ENCODE data around the gene KDM6A.
"Not testable (repeated sequence)": the region's sequence is repeated elsewhere in the genome, so short reads cannot be mapped to it uniquely, and the experiment has no call there.

The KDM6A gene

DNA sequence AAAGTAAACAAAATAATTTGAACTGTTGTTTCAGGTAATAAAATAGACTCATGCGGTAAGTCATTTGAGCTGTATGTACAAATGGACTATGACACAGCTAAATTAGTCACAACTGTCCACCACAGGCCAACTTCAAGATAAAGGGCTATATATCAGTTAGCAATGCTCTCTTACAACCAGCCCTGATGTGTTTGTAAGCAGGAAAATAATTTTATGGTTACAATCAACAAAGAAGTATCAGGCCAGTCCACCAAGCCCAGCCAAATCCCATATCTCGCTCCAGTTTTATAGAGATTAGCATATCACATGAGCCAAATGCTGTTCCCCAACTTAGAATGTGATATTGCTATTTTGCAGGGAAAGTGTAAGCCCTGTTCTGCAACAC is 29.7 kb upstream of the KDM6A start:
- ATAC-seq: no peak
- TF ChIP-seq TOX (CRISPR knock-in tag; IDR thresholded peaks at IDR 0.05; ENCODE audit: borderline replicate concordance): no peak
- TF ChIP-seq GLIS3 (CRISPR knock-in tag; IDR thresholded peaks at IDR 0.05): no peak
- no peak for TF ChIP-seq ZNF70 (CRISPR knock-in tag; IDR thresholded peaks at IDR 0.05)
- no peak for TF ChIP-seq ARNTL (CRISPR knock-in tag; IDR thresholded peaks at IDR 0.05; ENCODE audit: borderline replicate concordance, low read depth)
- TF ChIP-seq ZFP30 (CRISPR knock-in tag; IDR thresholded peaks at IDR 0.05): no peak
- TF ChIP-seq, protein P1, sequence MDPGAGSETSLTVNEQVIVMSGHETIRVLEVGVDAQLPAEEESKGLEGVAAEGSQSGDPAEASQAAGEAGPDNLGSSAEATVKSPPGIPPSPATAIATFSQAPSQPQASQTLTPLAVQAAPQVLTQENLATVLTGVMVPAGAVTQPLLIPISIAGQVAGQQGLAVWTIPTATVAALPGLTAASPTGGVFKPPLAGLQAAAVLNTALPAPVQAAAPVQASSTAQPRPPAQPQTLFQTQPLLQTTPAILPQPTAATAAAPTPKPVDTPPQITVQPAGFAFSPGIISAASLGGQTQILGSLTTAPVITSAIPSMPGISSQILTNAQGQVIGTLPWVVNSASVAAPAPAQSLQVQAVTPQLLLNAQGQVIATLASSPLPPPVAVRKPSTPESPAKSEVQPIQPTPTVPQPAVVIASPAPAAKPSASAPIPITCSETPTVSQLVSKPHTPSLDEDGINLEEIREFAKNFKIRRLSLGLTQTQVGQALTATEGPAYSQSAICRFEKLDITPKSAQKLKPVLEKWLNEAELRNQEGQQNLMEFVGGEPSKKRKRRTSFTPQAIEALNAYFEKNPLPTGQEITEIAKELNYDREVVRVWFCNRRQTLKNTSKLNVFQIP (CRISPR knock-in tag; IDR thresholded peaks at IDR 0.05; ENCODE audit: borderline replicate concordance, low read depth): no peak
- no peak for TF ChIP-seq OSR1 (CRISPR knock-in tag; IDR thresholded peaks at IDR 0.05)
- TF ChIP-seq, protein P2, sequence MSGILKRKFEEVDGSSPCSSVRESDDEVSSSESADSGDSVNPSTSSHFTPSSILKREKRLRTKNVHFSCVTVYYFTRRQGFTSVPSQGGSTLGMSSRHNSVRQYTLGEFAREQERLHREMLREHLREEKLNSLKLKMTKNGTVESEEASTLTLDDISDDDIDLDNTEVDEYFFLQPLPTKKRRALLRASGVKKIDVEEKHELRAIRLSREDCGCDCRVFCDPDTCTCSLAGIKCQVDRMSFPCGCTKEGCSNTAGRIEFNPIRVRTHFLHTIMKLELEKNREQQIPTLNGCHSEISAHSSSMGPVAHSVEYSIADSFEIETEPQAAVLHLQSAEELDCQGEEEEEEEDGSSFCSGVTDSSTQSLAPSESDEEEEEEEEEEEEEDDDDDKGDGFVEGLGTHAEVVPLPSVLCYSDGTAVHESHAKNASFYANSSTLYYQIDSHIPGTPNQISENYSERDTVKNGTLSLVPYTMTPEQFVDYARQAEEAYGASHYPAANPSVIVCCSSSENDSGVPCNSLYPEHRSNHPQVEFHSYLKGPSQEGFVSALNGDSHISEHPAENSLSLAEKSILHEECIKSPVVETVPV (CRISPR knock-in tag; IDR thresholded peaks at IDR 0.05): no peak
- TF ChIP-seq ISL1 (CRISPR knock-in tag; IDR thresholded peaks at IDR 0.05): no peak
- no peak for TF ChIP-seq ZNF565 (CRISPR knock-in tag; conservative IDR thresholded peaks at IDR 0.05; ENCODE audit: low read depth)
- no peak for TF ChIP-seq SNAI2 (CRISPR knock-in tag; IDR thresholded peaks at IDR 0.05)
- no peak for TF ChIP-seq ZNF8 (CRISPR knock-in tag; IDR thresholded peaks at IDR 0.05)
- TF ChIP-seq ZFP3 (CRISPR knock-in tag; IDR thresholded peaks at IDR 0.05): no peak
- TF ChIP-seq BACH2 (CRISPR knock-in tag; IDR thresholded peaks at IDR 0.05; ENCODE audit: borderline replicate concordance): no peak
- TF ChIP-seq PPARA (CRISPR knock-in tag; IDR thresholded peaks at IDR 0.05; ENCODE audit: borderline replicate concordance): no peak
- no peak for TF ChIP-seq ESRRG (CRISPR knock-in tag; IDR thresholded peaks at IDR 0.05)
- no peak for TF ChIP-seq ZC3H10 (CRISPR knock-in tag; IDR thresholded peaks at IDR 0.05)
- TF ChIP-seq CSDC2 (CRISPR knock-in tag; IDR thresholded peaks at IDR 0.05): no peak

DNA sequence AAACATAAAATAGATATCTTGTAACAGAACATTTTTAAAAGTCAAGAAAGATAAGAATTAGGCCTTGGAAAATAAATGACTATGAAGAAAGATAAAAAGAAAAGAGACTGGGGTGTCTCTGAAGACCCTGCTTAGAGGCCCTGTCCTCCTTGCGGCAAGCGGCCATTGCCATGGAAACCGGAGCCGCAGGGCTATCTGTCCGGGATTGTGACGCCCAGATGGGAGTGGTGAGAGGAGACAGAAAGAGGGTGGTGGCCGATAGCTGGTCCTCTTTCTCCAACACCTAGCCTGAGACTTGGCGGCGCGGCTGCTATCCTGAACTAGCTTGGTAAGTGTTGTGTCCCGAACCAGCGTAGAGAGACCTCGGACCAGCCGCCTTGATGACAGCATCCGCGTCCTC is 29.2 kb upstream of the KDM6A start, which contains the start of gene DUSP21:
TSS of gene DUSP21 (plus strand) at position 269 of the 400 bp plus-strand sequence. CDS start at position 381, 112 bp downstream.
- TF ChIP-seq CSDC2 (CRISPR knock-in tag; IDR thresholded peaks at IDR 0.05): no peak
- no peak for ATAC-seq

DNA sequence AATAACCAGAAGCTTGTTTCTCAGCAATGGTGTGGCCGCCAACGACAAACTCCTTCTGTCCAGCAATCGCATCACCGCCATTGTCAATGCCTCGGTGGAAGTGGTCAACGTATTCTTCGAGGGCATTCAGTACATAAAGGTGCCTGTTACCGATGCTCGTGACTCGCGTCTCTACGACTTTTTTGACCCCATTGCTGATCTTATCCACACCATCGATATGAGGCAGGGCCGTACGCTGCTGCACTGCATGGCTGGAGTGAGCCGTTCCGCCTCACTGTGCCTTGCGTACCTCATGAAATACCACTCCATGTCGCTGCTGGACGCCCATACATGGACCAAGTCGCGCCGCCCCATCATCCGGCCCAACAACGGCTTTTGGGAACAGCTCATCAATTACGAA is 28.8 kb upstream of the KDM6A start:
- TF ChIP-seq PPARA (CRISPR knock-in tag; IDR thresholded peaks at IDR 0.05; ENCODE audit: borderline replicate concordance) (no peak), OSR1 (CRISPR knock-in tag; IDR thresholded peaks at IDR 0.05) (no peak), TOX (CRISPR knock-in tag; IDR thresholded peaks at IDR 0.05; ENCODE audit: borderline replicate concordance) (no peak), ZC3H10 (CRISPR knock-in tag; IDR thresholded peaks at IDR 0.05) (no peak), ZNF8 (CRISPR knock-in tag; IDR thresholded peaks at IDR 0.05) (no peak), SNAI2 (CRISPR knock-in tag; IDR thresholded peaks at IDR 0.05) (no peak), BACH2 (CRISPR knock-in tag; IDR thresholded peaks at IDR 0.05; ENCODE audit: borderline replicate concordance) (no peak), ZNF70 (CRISPR knock-in tag; IDR thresholded peaks at IDR 0.05) (no peak), CSDC2 (CRISPR knock-in tag; IDR thresholded peaks at IDR 0.05) (no peak), TCF4 (CRISPR knock-in tag; IDR thresholded peaks at IDR 0.05; ENCODE audit: borderline replicate concordance) (no peak), ISL1 (CRISPR knock-in tag; IDR thresholded peaks at IDR 0.05) (no peak), ZFP30 (CRISPR knock-in tag; IDR thresholded peaks at IDR 0.05) (no peak), RARB (CRISPR knock-in tag; IDR thresholded peaks at IDR 0.05) (no peak), ESRRG (CRISPR knock-in tag; IDR thresholded peaks at IDR 0.05) (no peak), GLIS3 (CRISPR knock-in tag; IDR thresholded peaks at IDR 0.05) (no peak), ZNF565 (CRISPR knock-in tag; conservative IDR thresholded peaks at IDR 0.05; ENCODE audit: low read depth) (no peak)
- TF ChIP-seq, protein P1 (CRISPR knock-in tag; IDR thresholded peaks at IDR 0.05; ENCODE audit: borderline replicate concordance, low read depth): no peak
- TF ChIP-seq, protein P3, sequence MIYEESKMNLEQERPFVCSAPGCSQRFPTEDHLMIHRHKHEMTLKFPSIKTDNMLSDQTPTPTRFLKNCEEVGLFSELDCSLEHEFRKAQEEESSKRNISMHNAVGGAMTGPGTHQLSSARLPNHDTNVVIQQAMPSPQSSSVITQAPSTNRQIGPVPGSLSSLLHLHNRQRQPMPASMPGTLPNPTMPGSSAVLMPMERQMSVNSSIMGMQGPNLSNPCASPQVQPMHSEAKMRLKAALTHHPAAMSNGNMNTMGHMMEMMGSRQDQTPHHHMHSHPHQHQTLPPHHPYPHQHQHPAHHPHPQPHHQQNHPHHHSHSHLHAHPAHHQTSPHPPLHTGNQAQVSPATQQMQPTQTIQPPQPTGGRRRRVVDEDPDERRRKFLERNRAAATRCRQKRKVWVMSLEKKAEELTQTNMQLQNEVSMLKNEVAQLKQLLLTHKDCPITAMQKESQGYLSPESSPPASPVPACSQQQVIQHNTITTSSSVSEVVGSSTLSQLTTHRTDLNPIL (CRISPR knock-in tag; IDR thresholded peaks at IDR 0.05; ENCODE audit: low read depth): no peak
- TF ChIP-seq, protein P4, sequence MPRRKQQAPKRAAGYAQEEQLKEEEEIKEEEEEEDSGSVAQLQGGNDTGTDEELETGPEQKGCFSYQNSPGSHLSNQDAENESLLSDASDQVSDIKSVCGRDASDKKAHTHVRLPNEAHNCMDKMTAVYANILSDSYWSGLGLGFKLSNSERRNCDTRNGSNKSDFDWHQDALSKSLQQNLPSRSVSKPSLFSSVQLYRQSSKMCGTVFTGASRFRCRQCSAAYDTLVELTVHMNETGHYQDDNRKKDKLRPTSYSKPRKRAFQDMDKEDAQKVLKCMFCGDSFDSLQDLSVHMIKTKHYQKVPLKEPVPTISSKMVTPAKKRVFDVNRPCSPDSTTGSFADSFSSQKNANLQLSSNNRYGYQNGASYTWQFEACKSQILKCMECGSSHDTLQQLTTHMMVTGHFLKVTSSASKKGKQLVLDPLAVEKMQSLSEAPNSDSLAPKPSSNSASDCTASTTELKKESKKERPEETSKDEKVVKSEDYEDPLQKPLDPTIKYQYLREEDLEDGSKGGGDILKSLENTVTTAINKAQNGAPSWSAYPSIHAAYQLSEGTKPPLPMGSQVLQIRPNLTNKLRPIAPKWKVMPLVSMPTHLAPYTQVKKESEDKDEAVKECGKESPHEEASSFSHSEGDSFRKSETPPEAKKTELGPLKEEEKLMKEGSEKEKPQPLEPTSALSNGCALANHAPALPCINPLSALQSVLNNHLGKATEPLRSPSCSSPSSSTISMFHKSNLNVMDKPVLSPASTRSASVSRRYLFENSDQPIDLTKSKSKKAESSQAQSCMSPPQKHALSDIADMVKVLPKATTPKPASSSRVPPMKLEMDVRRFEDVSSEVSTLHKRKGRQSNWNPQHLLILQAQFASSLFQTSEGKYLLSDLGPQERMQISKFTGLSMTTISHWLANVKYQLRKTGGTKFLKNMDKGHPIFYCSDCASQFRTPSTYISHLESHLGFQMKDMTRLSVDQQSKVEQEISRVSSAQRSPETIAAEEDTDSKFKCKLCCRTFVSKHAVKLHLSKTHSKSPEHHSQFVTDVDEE (CRISPR knock-in tag; IDR thresholded peaks at IDR 0.05): no peak
- no peak for ATAC-seq

DNA sequence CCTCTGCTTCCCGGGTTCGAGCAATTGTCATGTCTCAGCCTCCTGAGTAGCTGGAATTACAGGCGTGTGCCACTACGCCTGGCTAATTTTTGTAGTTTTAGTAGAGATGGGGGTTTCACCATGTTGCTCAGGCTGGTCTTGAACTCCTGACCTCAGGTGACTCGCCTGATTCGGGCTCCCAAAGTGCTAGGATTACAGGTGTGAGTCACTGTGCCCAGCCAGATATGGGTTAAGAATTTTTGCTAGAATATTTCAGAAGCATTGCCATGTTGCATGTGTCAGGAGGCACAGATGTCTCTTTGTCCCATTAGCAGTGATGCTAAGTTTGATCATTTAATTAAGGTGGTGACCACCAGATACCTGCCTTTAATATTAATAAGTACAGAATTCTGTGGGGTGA is 22.1 kb upstream of the KDM6A start:
- not testable (repeated sequence) for ATAC-seq

Measured in SK-N-SH treated with all-trans-retinoic acid at 6 μM for 48 hours (cell line).